SU-DHL-6 (cell line): Measurements from ENCODE around the gene USP10.

Experiments
- EZH2phosphoT487 ChIP-seq: fragments of 200-600 bp; sonication (generic), shearing (Covaris generic); conservative IDR thresholded peaks from 2 replicates; pipeline ENCODE4 v1.6.1; 2018; ENCODE audit warnings: mild to moderate bottlenecking, antibody characterized with exemption, low read length, moderate library complexity, mixed read lengths
- TF ChIP-seq, protein P1 (sequence below): fragments of 200-600 bp; sonication (generic); IDR thresholded peaks from one replicate; pipeline ENCODE4 v1.5.1; 2017; ENCODE audit warnings: antibody characterized with exemption, mild to moderate bottlenecking, low read length, moderate library complexity; ENCODE audit not compliant: insufficient read depth, poor library complexity, severe bottlenecking

DNA sequence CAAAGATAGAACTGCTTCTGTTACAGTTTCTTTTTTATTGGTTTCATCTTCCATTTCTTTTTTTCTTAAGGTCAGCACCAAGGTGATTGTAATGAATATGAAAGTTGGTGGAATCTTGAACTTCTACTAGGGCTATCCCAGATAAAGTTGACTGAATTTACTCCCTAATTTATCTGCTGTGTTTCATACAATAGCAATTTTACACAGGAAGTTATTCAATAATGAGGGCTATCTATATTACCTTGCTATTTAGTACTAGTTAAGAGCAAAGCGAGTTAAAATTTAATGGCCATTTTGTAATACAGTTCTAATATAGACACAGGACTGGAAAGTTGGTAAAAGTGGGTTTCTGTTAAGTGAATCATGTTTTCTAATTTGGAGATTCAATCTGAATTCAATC, 24.1 kb downstream of the USP10 start:
- TF ChIP-seq EZH2phosphoT487: no peak
- TF ChIP-seq, protein P1, sequence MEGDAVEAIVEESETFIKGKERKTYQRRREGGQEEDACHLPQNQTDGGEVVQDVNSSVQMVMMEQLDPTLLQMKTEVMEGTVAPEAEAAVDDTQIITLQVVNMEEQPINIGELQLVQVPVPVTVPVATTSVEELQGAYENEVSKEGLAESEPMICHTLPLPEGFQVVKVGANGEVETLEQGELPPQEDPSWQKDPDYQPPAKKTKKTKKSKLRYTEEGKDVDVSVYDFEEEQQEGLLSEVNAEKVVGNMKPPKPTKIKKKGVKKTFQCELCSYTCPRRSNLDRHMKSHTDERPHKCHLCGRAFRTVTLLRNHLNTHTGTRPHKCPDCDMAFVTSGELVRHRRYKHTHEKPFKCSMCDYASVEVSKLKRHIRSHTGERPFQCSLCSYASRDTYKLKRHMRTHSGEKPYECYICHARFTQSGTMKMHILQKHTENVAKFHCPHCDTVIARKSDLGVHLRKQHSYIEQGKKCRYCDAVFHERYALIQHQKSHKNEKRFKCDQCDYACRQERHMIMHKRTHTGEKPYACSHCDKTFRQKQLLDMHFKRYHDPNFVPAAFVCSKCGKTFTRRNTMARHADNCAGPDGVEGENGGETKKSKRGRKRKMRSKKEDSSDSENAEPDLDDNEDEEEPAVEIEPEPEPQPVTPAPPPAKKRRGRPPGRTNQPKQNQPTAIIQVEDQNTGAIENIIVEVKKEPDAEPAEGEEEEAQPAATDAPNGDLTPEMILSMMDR: no peak
